GM19328 (cell line): ENCODE results near the gene THEM5.
"Not testable (repeated sequence)": the region's sequence is repeated elsewhere in the genome, so short reads cannot be mapped to it uniquely, and the experiment has no call there.

Experiments used
- ATAC-seq: cut with Tn5 transposase; IDR thresholded peaks from one replicate; pipeline ENCODE4 v1.9.1; 2021; ENCODE audit warnings: mild to moderate bottlenecking, moderate library complexity; ENCODE audit not compliant: unreplicated experiment

The THEM5 gene, protein sequence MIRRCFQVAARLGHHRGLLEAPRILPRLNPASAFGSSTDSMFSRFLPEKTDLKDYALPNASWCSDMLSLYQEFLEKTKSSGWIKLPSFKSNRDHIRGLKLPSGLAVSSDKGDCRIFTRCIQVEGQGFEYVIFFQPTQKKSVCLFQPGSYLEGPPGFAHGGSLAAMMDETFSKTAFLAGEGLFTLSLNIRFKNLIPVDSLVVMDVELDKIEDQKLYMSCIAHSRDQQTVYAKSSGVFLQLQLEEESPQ

DNA sequence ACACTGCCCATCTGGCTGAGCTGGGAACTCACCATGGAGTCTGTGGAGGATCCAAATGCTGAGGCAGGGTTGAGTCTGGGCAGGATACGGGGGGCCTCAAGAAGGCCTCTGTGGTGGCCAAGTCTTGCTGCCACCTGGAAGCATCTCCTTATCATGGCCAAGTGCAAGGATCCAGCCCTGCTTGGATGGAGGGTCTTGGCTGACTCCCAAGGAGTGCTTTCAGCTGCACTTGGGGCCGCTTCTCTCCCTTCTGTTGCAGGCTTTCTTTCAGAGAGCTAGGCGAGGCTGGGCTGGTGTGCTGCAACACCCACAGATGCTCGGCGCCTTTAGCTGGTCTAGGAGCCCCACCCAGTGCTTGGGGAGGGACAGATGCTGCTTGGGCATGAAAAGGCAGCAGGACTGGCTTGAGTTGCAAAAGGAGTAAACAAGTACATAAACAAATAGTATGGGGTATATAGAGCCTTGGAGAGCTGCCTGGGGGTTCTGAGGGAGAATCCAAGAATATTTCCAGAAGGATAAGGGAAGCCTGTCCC is at the start of gene THEM5:
TSS of gene THEM5 (minus strand) at position 302 of the 533 bp plus-strand sequence. CDS start at position 155, 147 bp downstream.
- no peak for ATAC-seq

DNA sequence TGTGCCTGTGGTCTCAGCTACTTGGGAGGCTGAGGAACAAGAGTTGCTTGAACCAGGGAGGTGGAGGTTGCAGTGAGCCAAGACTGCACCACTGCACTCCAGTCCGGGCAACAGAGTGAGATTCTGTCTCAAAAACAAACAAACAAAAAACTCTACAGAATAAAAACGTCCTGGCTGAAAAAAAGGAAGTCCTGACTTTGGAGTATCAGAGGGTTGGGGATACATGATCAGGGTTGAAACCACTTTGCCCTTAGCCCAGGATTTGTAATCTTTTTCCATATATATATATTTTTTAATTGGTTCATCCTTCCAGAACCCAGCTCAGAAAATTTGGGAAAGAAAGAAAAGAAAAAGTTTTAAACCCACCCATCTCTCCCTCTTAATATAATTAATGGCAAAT is 49.3 kb upstream of the THEM5 start:
- ATAC-seq, result no peak

DNA sequence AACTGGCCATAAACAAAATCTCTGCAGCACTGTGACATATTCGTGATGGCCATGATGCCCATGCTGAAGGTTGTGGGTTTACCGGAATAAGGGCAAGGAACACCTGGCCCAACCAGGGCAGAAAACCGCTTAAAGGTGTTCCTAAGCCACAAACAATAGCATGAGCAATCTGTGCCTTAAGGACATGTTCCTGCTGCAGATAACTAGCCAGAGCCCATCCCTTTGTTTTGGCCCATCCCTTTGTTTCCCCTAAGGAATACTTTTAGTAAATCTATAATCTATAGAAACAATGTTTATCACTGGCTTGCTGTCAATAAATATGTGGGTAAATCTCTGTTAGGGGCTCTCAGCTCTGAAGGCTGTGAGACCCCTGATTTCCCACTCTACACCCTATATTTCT is 47.3 kb upstream of the THEM5 start:
- ATAC-seq, result not testable (repeated sequence)

DNA sequence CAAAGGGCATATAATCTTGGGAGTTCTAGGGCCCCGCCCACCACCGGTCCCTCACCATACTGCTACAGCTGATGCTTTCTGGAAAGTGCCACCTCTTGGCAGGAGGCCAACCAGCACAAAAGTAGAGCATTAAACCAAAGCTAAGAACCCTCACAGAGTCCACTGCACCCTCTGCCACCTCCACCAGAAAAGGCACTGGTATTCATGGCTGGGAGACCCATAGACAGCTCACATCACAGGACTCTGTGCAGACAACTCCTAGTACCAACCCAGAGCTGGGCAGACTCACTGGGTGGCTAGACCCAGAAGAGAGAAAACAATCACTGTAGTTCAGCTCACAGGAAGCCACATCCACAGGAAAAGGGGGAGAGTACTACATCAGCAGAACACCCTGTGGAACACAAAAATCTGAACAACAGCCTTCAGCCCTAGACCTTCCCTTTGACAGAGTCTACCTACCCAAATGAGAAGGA is 45.0 kb upstream of the THEM5 start:
- ATAC-seq, result no peak

DNA sequence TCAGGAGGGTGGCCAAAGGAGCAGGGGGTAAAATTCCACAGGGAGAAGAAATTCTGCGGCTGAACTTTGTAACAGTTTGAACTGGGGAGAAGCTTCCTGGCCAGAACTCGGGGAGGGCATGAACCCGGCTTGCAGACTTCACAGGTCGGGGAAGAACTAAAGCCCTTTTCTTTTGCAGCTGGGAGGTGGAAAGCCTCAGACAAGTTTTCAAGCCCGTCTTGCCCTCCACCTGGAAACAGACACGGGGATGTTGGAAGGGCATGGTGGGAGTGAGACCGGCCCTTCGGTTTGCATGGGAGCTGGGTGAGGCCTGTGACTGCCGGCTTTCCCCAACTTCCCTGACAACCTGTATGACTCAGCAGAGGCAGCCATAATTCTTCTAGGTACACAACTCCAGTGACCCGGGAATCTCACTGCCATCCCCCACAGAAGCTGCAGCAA is 44.5 kb upstream of the THEM5 start:
- no peak for ATAC-seq

DNA sequence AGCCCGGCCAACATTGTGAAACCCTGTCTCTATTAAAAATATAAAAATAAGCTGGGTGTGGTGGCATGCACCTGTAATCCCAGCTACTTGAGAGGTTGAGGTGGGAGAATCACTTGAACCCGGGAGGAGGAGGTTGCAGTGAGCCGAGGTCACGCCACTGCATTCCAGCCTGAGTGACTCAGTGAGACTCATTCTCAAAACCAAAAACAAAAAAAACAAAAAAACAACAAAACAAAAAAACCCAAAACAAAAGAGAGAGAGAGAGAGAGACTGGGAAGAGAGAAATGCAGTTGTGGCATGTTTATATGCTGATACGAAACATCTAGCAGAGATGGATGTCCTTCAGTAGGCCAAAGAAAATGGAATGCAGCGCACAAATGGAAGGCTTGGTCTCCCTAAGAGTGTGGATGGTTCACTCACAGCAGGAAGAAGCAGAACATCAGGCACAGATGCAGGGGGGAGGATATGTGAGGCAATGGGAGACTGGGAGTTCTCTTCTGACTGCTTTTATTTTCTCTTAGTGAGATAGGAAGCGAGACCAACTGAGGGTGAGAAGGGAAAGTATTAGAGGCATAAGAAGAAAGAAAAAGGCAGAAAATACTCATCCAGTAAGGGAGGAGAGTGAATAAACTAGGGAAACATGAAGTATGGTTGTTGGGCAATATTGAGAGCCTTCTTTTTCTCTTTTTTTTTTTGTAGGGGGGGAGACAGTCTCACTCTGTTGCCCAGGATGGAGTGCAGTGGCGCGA is 39.8 kb upstream of the THEM5 start:
- no peak for ATAC-seq

DNA sequence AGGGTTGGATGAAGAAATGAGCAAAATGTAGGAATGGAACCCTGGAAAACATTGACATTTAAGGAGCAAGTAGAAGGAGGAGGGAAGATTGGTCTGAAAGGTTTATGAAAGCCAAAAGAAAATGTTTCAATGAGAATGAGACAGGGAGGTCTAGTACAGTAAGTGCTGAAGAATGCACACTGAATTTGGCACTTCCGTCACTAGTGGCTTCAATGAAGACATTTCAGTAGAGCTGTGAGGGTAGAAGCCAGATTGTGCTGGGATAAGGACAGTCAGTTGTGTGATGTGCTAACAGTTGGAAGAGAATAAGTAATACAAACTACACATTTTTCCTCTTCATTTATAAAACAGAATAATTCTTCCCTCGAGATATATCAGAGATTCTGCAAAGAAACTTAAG is 38.7 kb upstream of the THEM5 start:
- no peak for ATAC-seq

DNA sequence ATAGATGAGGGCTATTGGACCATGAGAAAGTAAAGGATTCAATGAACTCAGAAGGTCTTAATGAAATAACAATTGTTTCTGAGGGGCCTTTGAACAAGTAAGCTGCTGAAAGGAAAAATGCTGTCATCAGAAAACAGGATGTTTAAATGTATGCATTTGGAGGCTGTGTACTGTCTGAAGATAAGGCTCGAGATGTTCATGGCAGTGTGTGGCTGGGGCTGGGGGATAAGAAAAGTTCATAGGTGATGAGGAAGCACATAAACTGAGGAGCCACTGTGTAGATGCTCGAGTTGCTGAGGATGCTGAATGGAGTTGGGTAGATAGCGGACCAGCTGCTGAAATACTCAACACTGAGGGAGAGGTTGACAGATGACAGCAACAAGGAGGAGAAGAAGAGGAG is 38.0 kb upstream of the THEM5 start:
- no peak for ATAC-seq

DNA sequence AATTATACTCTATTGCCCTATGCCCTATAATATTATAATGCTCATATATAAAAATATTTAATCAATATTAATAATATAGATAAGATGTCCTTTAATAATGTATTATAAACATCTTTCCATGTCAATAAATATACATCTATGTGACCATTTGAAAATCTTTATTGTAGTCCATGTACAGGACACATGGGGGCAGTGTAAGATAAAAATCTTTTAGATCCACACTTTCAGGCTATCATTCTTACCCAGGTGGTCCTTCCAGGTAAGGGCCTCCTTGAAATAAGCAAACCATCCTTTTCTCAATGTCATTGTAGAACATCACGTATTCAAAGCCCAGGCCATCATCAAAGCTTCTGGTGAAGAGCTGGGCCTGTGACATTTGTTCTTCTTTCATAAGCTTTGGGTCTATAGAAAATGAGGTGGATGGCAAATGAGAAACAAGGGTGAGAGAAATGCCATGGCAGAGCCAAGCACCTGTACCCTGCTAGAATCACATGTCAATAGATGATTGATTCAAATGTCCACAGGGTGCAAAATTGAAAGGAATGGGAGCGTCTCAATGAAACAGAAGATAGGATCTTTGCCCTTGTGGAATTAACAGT is 35.6 kb upstream of the THEM5 start:
- no peak for ATAC-seq

DNA sequence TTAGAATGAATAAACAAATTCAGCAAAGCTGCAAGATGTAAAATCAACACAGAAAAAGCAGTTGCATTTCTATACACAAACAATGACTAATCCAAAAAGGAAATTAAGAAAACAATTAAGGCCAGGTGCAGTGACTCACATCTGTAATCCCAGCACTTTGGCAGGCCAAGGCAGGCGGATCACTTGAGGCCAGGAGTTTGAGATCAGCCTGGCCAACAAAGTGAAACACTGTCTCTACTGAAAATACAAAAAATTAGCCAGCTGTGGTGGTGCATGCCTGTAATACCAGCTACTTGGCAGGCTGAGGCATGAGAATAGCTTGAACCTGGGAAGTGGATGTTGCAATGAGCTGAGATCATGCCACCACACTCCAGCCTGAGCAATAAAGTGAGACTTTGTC is 33.5 kb upstream of the THEM5 start:
- ATAC-seq, result no peak

DNA sequence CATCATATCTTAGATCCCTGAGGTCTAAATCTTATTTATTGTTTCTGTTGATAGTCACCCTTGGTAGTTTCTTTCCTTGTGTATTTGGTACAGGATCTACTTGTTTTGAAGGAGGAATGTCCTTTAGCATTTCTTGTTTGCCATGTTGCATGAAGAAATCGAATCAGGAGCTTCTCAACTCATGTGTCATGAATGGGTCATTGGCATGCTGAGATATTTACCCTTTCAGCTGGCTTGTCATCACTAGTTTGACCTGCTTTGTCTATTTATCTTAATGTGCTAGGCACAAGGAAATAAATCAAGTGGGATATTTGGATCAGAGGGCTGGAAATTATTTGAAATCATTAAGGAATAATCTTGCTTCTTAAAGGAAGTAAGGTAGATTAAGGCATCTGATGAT is 32.0 kb upstream of the THEM5 start:
- no peak for ATAC-seq

DNA sequence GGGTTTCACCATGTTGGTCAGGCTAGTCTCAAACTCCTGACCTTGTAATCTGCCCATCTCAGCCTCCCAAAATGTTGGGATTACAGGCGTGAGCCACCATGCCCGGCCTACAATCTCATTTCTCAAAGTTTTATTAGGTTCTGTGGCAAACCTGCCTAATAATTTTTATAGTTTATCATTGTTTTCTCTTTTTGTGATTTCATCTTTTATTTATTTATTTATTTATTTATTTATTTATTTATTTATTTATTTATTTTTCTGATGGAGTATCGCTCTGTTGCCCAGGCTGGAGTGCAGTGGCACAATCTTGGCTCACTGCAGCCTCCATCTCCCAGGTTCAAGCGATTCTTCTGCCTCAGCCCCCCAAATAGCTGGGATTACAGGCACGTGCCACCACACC is 31.4 kb upstream of the THEM5 start:
- ATAC-seq, result not testable (repeated sequence)

DNA sequence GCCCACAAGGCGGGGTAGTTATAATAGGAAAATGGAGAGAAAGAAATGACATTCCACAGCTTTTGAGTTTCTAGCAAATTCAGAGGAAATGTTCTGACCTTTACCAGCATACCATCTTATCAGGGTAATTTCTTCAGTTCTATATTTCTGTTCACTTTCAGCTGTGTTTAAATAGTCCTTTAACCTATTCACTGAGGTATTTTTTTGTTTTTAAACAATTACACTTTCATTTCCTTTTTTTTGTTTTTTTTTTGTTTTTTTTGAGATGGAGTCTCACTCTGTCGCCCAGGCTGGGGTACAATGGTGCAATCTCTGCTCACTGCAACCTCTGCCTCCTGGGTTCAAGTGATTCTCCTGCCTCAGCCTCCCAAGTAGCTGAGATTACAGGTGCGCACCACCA is 30.9 kb upstream of the THEM5 start:
- ATAC-seq, result not testable (repeated sequence)

DNA sequence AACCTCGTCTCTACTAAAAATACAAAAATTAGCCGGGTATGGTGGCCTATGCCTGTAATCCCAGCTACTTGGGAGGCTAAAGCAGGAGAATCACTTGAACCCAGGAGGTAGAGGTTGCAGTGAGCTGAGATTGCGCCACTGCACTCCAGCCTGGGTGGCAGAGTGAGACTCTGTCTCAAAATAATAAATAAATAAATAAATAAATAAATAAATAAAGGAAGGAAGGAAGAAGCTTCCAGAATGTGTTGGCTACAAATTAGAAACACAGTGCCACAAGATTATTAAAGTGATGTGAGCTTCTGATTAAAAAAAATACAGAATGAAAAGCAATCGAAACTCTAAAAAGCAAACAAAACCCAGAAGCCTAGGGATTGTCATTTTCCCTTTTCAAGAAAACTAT is 30.4 kb upstream of the THEM5 start:
- ATAC-seq, result not testable (repeated sequence)

DNA sequence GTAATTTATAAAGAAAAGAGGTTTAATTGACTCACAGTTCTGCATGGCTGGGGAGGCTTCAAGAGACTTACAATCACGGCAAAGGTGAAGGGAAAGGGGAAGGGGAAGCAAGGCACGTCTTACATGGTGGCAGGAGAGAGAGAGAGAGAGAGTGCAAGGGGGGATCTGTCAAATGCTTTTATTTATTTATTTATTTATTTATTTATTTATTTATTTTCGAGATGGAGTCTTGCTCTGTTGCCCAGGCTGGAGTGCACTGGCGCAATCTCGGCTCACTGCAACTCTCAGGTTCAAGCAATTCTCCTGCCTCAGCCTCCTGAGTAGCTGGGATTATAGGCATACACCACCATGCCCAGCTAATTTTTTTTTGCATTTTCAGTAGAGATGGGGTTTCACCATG is 29.4 kb upstream of the THEM5 start:
- ATAC-seq, result not testable (repeated sequence)

DNA sequence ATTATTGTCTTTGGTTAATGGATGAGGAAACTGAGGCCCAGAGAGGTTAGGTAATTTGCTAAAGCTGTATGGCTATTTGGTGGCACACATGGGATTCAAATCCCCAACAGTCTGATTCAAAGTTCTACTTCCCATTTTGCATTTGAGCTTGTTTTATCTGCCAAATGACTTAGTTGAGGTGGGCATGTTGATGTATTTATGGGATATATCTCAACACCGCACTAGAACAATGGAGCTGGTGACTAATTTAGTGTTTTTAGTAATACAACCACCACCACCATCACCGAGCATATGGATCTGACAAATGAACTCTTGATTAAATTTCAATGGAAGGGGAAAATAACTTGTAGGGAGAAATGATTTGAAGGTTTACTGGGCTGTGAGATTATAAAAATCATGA is 29.0 kb upstream of the THEM5 start:
- ATAC-seq, result no peak

DNA sequence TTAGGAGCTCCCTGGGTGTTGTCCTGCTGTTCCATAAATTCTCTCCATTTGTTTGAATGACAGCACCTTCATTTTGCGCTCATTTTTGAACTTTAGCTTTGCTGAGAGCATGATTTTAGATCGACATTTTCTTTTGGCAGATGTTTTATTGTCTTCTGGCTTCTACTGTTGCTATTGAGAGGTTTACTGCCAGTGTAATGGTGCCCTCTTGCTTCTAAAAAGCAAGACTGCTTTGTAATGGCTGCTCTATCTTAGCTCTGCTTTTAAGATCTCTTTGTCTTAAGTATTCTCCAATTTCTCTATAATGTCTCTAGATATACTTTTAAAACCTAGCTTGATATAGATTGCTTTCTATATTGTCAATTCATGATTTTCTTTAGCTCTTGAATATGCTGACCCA is 28.0 kb upstream of the THEM5 start:
- ATAC-seq, result no peak

DNA sequence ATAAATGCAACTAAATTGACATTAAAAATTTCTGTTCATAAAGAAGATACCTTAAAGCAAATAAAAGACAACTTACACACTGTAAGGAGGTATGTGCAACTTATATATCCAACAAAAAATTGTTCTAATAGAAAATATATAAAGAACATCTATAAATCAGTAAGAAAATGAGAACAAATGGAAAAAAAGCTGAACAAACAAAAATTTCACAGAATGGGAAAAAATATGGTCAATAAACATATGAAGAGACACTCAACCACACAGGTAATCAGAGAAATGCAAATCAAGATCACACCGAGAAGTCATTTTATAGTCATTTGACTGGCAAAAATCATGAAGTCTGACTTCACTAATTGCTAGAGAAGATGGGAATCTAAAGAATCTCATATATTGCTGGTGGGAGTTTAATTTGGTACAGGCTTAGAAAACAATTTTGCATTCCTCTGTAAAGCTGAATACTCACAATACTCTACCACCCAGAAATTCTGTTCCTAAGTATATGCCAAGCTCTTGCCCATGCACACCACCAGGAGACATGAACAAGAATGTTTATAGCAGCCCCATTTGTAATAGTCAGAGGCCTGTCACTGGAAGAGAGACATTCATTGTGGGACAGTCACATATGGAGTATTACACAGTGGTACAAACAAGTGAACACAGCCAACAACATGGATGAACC is 22.0 kb upstream of the THEM5 start:
- no peak for ATAC-seq

DNA sequence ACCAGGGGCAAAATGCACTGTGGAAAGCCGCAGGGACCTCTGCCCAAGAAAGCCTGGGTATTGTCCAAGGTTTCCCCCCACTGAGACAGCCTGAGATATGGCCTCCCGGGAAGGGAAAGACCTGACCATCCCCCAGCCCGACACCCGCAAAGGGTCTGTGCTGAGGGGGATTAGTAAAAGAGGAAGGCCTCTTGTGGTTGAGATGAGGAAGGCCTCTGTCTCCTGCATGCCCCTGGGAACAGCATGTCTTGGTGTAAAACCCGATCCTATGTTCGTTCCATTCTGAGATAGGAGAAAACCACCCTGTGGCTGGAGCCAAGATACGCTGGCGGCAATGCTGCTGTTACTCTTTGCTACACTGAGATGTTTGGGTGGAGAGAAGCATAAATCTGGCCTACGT is 19.3 kb upstream of the THEM5 start:
- ATAC-seq, result not testable (repeated sequence)

DNA sequence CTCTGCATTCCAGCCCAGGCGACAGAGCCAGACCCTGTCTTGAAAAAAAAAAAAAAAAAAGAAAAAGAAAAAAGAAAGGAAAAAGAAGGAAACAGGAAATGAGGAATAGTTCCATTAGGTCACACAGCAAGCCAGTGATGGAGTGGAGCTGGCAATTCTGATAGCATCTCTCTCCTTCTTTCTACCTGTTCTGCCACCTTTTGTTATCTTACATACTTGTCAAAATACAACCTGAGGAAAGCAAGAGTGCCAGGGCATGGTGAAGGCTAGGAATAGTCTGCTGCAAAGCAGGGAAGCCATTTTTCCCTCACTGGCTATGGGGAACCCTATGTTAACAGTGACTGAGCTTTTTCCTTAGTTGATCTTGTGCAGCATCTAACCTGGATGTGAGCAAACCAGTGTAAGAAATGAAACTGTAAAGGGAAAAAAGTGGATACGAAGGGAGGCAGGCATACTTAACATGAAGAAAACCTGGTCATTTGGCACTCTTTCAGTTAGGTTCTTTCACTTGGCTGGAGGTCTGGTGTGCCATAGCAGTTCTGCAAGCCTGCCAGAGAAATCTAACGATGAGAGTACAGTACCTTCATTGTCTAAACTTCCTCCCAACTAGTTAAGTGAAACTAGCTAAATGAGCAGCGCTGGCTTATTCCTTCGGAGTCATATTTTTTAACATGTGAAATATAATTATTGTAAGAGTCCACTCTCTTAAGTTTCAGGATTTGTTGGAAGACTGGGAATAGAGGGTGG is 17.9 kb upstream of the THEM5 start:
- no peak for ATAC-seq
